ENCODE data around the gene EEF1AKMT1.

Gene EEF1AKMT1

GRCh38 chr13:20717581-20718542 is 55.9 kb downstream of the EEF1AKMT1 start:
- DNase-seq (ENCODE audit: low spot score), result no peak
- in situ Hi-C loops (cut with MboI; ENCODE audit: low pct_unique_long_range_greater_than_20kb, low sequenced_read_pairs, unreplicated experiment), result no loop called here
- TF ChIP-seq, protein P1, sequence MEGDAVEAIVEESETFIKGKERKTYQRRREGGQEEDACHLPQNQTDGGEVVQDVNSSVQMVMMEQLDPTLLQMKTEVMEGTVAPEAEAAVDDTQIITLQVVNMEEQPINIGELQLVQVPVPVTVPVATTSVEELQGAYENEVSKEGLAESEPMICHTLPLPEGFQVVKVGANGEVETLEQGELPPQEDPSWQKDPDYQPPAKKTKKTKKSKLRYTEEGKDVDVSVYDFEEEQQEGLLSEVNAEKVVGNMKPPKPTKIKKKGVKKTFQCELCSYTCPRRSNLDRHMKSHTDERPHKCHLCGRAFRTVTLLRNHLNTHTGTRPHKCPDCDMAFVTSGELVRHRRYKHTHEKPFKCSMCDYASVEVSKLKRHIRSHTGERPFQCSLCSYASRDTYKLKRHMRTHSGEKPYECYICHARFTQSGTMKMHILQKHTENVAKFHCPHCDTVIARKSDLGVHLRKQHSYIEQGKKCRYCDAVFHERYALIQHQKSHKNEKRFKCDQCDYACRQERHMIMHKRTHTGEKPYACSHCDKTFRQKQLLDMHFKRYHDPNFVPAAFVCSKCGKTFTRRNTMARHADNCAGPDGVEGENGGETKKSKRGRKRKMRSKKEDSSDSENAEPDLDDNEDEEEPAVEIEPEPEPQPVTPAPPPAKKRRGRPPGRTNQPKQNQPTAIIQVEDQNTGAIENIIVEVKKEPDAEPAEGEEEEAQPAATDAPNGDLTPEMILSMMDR (IDR thresholded peaks at IDR 0.05; ENCODE audit: extremely low read depth, insufficient read depth, missing control alignments), result no peak

DNA sequence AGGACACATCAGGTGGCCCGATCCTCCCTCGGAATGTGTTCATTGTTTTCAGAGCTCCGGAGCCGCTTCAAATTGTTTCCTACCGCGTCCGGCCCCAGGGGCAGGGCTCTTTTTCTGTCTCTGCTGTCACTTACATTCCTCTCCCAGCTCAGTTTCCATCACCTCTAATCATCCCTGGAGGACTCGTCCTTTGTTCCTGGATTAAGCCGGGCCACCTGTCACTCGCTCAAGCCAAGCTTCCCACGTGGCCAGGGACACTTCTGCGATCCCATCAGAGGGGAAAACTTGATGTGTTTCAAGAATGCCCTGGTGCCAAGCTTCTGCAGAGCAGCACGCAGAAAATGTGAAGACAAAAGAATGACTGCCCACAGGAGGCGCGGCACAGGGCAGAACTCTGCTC is 56.8 kb downstream of the EEF1AKMT1 start:
- DNase-seq (ENCODE audit: low spot score), result no peak
- in situ Hi-C loops (cut with MboI; ENCODE audit: low pct_unique_long_range_greater_than_20kb, low sequenced_read_pairs, unreplicated experiment), result no loop called here
- TF ChIP-seq, protein P1 (IDR thresholded peaks at IDR 0.05; ENCODE audit: extremely low read depth, insufficient read depth, missing control alignments), result no peak

DNA sequence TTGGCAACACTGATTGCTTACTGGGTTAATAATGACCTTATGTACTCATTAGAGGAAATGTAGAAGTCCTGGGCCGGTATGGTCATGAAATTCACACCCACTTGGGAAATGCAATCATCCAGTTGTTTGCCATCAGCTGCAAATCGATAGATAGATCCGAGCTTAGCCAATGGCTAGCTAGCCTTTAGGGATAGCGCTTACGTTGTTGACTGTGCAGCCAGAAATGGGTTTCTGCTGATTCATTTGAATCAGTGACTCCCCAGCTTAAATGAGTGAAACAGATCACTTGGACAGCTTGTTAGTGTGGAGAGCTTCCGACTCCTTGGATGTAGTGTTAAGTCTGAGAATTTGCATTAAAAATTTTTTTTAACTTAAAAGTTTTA is 58.4 kb downstream of the EEF1AKMT1 start:
- TF ChIP-seq, protein P1 (IDR thresholded peaks at IDR 0.05; ENCODE audit: extremely low read depth, insufficient read depth, missing control alignments), result no peak
- in situ Hi-C loops (cut with MboI; ENCODE audit: low pct_unique_long_range_greater_than_20kb, low sequenced_read_pairs, unreplicated experiment), result no loop called here
- no peak for DNase-seq (ENCODE audit: low spot score)

- TF ChIP-seq, protein P1 (IDR thresholded peaks at IDR 0.05; ENCODE audit: extremely low read depth, insufficient read depth, missing control alignments), result no peak
- DNase-seq (ENCODE audit: low spot score), result peak; percentile 12
- in situ Hi-C loops (cut with MboI; ENCODE audit: low pct_unique_long_range_greater_than_20kb, low sequenced_read_pairs, unreplicated experiment), result no loop called here
Measured at GRCh38 chr13:20714563-20715329, 59.0 kb downstream of the EEF1AKMT1 start.

GRCh38 chr13:20714161-20714560 is 59.6 kb downstream of the EEF1AKMT1 start:
- TF ChIP-seq, protein P1 (IDR thresholded peaks at IDR 0.05; ENCODE audit: extremely low read depth, insufficient read depth, missing control alignments), result no peak
- in situ Hi-C loops (cut with MboI; ENCODE audit: low pct_unique_long_range_greater_than_20kb, low sequenced_read_pairs, unreplicated experiment), result no loop called here
- DNase-seq (ENCODE audit: low spot score), result peak; percentile 9

DNA sequence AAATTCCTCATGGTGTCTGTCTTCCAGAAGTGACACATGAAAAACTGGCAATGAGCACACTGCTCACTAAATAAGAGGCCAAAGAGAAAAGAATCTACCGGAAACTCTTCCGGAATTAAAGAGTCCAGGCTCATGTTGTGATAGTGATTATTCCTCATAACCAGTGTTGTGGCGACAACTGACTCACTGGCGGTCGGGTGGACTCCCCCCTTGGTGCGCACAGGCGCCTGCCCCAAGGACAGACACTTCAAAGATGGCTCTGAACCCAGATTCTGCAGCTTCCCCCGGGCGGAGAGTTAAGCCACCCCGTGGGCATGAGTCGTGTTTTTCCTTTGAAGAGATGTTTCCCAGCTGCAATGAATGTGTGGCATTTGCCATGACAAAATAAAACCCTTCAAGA is 60.0 kb downstream of the EEF1AKMT1 start:
- in situ Hi-C loops (cut with MboI; ENCODE audit: low pct_unique_long_range_greater_than_20kb, low sequenced_read_pairs, unreplicated experiment), result no loop called here
- DNase-seq (ENCODE audit: low spot score), result peak; percentile 11
- TF ChIP-seq, protein P1 (IDR thresholded peaks at IDR 0.05; ENCODE audit: extremely low read depth, insufficient read depth, missing control alignments), result no peak

All from GM13977 (cell line).